Parathyroid adenoma (tissue), 2 donors: Measurements from ENCODE around the gene TEX12.

Experiments
- H2AFZ ChIP-seq: fragments of 300-600 bp; sonication (generic); one replicate; pipeline ENCODE4 v1.7.0; 2017; ENCODE audit warnings: antibody characterized with exemption, mild to moderate bottlenecking
- H3K27ac ChIP-seq: fragments of 300-600 bp; sonication (generic); one replicate; pipeline ENCODE4 v1.7.0; 2017
- H3K27me3 ChIP-seq: fragments of 300-600 bp; sonication (generic); one replicate; pipeline ENCODE4 v1.7.0; 2017; ENCODE audit warnings: low read length; ENCODE audit not compliant: control insufficient read depth, insufficient read depth
- H3K36me3 ChIP-seq: fragments of 300-600 bp; sonication (generic); one replicate; pipeline ENCODE4 v1.7.0; 2017; ENCODE audit warnings: low read length; ENCODE audit not compliant: control insufficient read depth, insufficient read depth
- H3K4me1 ChIP-seq: fragments of 300-600 bp; sonication (generic); one replicate; pipeline ENCODE4 v1.7.0; 2017; ENCODE audit warnings: control low read depth
- H3K4me2 ChIP-seq: fragments of 300-600 bp; sonication (generic); one replicate; pipeline ENCODE4 v1.7.0; 2017; ENCODE audit warnings: low read length
- H3K4me3 ChIP-seq: fragments of 300-600 bp; sonication (generic); one replicate; pipeline ENCODE4 v1.7.0; 2017; ENCODE audit warnings: low read depth, low read length
- H3K79me2 ChIP-seq: fragments of 300-600 bp; sonication (generic); one replicate; pipeline ENCODE4 v1.7.0; 2017; ENCODE audit warnings: control low read depth
- H3K9ac ChIP-seq: fragments of 300-600 bp; sonication (generic); one replicate; pipeline ENCODE4 v1.7.0; 2017; ENCODE audit warnings: mild to moderate bottlenecking
- H3K9me3 ChIP-seq: fragments of 300-600 bp; sonication (generic); one replicate; pipeline ENCODE4 v1.7.0; 2017; ENCODE audit warnings: low read length; ENCODE audit not compliant: control insufficient read depth
- TF ChIP-seq, protein P1 (sequence below): fragments of 300-600 bp; sonication (generic); IDR thresholded peaks from one replicate; pipeline ENCODE4 v1.7.0; 2017; ENCODE audit warnings: antibody characterized with exemption, mild to moderate bottlenecking
- donor health status: primary hyperparathyroidism.

Gene TEX12

DNA sequence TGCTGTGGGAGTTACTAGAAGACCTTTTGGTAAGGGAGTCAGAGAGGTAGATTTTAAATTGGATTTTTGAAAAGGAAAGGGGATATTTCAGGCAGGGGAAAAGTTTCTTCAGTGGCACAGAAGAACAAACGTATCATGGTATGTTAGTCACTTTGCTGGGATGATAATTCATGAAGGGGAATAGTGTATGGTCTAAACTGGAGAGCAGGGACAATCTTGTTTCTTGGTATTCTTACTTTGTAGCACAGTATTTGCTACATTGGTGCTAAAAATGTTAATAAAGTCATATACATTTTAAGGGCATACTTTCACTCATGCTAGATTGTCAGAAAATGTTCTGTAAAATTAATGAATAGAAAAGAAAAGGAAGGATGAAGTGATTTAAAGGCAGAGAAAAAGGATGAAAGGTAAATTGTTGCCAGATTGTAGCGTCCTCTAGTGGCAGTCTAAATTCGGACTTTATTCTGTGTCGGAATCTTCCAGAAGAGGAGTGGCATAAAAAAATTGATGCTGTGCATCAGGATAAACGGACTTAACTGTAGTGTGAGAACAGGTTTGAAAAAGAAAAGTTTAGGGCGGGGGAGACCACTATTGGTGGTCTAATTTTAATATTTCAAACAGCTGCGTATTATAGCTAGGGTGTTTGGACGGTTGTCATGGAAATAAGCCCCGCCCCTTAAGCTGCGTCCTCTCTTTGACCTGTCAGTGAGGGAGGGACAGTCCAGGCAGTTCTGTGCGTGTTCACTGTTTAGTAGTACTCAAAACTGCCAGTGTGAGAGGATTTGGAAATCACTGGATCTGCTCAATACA lies 7.8 kb downstream of the TEX12 start, which contains the start of gene BCO2:
Gene BCO2, plus strand, starts transcription at position 724 of the 810 bp plus-strand sequence. CDS start 90 bp downstream, outside the sequence.
- Histone ChIP-seq H3K9ac (no peak within 1 kb of the TSS), H3K4me1 (no peaks in the 10 kb centered on the region), H3K79me2 (no peaks in the 10 kb centered on the region), H3K4me3 (peak within 1 kb of the TSS; percentile 43), H3K27me3 (no peaks in the 10 kb centered on the region), H2AFZ (peak within 1 kb of the TSS; percentile 83), H3K9me3 (no peaks in the 10 kb centered on the region), H3K36me3 (no peaks in the 10 kb centered on the region), H3K4me2 (peak within 1 kb of the TSS; percentile 51), H3K27ac (peak within 1 kb of the TSS; percentile 60)
- TF ChIP-seq, protein P1, sequence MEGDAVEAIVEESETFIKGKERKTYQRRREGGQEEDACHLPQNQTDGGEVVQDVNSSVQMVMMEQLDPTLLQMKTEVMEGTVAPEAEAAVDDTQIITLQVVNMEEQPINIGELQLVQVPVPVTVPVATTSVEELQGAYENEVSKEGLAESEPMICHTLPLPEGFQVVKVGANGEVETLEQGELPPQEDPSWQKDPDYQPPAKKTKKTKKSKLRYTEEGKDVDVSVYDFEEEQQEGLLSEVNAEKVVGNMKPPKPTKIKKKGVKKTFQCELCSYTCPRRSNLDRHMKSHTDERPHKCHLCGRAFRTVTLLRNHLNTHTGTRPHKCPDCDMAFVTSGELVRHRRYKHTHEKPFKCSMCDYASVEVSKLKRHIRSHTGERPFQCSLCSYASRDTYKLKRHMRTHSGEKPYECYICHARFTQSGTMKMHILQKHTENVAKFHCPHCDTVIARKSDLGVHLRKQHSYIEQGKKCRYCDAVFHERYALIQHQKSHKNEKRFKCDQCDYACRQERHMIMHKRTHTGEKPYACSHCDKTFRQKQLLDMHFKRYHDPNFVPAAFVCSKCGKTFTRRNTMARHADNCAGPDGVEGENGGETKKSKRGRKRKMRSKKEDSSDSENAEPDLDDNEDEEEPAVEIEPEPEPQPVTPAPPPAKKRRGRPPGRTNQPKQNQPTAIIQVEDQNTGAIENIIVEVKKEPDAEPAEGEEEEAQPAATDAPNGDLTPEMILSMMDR, result peak; percentile 58

DNA sequence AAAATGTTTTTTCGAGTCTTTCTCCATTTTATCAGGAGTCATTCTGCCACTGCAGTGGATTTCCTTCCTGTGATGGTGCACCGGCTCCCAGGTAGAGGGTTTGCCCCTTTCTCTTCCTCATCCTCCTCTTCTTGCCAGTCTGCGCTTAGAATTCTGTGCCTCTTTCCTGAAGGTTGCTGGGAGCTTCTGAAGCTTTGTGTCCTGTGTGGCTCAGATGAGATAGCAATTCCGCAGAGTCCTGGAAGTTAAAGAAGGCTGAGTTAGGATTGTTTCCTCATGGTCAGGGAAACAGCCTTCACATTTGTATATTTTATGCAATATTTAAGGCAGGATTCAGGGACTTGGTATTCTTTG lies 8.4 kb downstream of the TEX12 start:
- Histone ChIP-seq H3K27me3 (no peaks in the 10 kb centered on the region), H3K79me2 (no peaks in the 10 kb centered on the region), H3K4me1 (no peaks in the 10 kb centered on the region), H3K36me3 (no peaks in the 10 kb centered on the region), H3K9ac (no peak overlapping the region), H3K9me3 (no peaks in the 10 kb centered on the region), H3K4me3 (peak overlapping the region; percentile 43), H2AFZ (peak overlapping the region; percentile 83), H3K4me2 (peak overlapping the region; percentile 51), H3K27ac (peak overlapping the region; percentile 60)
- TF ChIP-seq, protein P1, result no peak

DNA sequence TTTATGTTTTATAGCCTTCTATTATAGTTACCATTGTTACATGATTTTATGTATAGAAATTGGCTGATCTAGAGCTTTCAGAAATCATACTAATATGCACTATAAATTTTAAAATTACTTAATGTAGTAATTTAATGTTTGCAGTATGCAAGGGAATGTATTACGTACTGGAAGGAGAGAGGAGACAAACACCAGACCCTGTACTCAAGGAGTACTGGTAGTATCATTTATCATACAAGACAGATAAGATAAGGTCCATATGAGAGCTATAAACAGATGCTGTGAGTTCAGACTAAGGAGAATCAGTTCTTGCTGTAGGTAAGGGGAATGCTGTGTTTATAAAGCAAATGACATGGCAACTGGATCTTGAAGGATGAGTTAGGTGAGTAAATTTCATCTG lies 8.9 kb downstream of the TEX12 start:
- H3K9ac ChIP-seq, result no peak overlapping the region

DNA sequence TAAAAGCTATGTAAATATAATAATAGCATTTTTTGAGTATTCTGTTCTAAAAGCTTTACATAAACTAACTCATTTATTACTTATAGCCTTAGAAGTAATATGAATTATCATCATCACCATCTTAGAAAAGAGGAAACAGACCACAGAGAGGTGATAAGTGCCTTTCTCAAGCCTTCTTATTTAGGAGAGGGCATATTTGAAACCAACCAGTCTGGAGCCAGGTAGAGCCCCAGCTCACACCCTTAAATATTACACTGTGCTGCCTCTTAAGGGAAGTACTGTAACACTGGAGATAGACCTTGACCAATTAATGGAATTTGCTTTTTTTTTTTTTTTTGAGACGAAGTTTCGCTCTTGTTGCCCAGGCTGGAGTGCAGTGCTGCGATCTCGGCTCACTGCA lies 10.4 kb downstream of the TEX12 start:
- no peak overlapping the region for H2AFZ ChIP-seq
- no peaks in the 10 kb centered on the region for H3K79me2 ChIP-seq
- TF ChIP-seq, protein P1, result no peak
- H3K4me1 ChIP-seq, result no peaks in the 10 kb centered on the region
- H3K4me3 ChIP-seq, result no peak overlapping the region
- no peak overlapping the region for H3K9ac ChIP-seq
- no peaks in the 10 kb centered on the region for H3K27me3 ChIP-seq
- H3K27ac ChIP-seq, result no peak overlapping the region
- H3K36me3 ChIP-seq, result no peaks in the 10 kb centered on the region
- H3K4me2 ChIP-seq, result no peak overlapping the region
- no peaks in the 10 kb centered on the region for H3K9me3 ChIP-seq

More for the DNA sequence above, 8.9 kb downstream of the TEX12 start:
- peak overlapping the region; percentile 83 for H2AFZ ChIP-seq
- H3K9me3 ChIP-seq, result no peaks in the 10 kb centered on the region
- no peaks in the 10 kb centered on the region for H3K36me3 ChIP-seq
- no peak overlapping the region for H3K4me2 ChIP-seq
- H3K27ac ChIP-seq, result peak overlapping the region; percentile 60
- TF ChIP-seq, protein P1, result no peak
- H3K4me1 ChIP-seq, result no peaks in the 10 kb centered on the region
- H3K79me2 ChIP-seq, result no peaks in the 10 kb centered on the region
- H3K27me3 ChIP-seq, result no peaks in the 10 kb centered on the region
- no peak overlapping the region for H3K4me3 ChIP-seq

DNA sequence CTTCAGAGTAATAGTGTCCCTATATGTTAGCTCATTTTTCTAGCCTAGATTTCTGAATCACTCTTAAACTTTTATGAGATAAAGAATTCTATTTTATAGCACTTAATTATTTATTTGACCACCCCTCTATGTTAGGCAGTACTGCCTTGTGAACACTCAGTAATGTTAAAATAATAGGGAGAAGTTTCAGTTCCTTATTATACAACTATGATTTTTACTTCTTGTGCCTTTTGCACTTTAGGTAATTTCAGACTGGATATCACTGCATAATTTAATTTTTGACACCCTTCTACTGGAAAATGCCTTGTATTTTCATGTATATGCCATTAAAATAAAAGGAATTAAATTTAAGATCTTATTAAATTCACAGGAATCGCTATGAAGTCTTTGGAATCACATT lies 11.3 kb downstream of the TEX12 start:
- Histone ChIP-seq H3K4me2 (no peak overlapping the region), H3K27me3 (no peaks in the 10 kb centered on the region), H3K79me2 (no peaks in the 10 kb centered on the region), H3K9ac (no peak overlapping the region), H3K36me3 (no peaks in the 10 kb centered on the region), H2AFZ (no peak overlapping the region), H3K4me1 (no peaks in the 10 kb centered on the region), H3K9me3 (no peaks in the 10 kb centered on the region), H3K4me3 (no peak overlapping the region), H3K27ac (no peak overlapping the region)
- TF ChIP-seq, protein P1, result no peak
